Measurements from ENCODE around the gene GRPR. TPM values are rescaled to one million over a fixed set of nuclear protein-coding genes. Genes with fewer than 3 reads are reported as not detected.

Gene GRPR
- total RNA-seq, result 1.8 TPM

GRCh38 chrX:16123222-16123786, at the start of gene GRPR:
Gene GRPR, plus strand, starts transcription at chrX:16123565. Its CDS starts 389 bp downstream, at chrX:16123954.

GRCh38 chrX:16167181-16167580, 43.8 kb downstream of the GRPR start, which contains the start of gene MAGEB17:
Gene MAGEB17, plus strand, starts transcription at chrX:16167481. Its CDS starts 2,902 bp downstream, at chrX:16170383.

Other genes starting within 250 kb of the GRPR start
- not detected for gene MAGEB17, start 43.9 kb downstream of the GRPR start, total RNA-seq